ENCODE measurements around the gene TGFBR2. TPM values are rescaled to one million over a fixed set of nuclear protein-coding genes. Genes with fewer than 3 reads are reported as not detected.
A peak's percentile ranks its signal among the peaks of the same experiment; 100 is the strongest.

Gene TGFBR2
- total and polyA plus RNA-seq, 4 donors: 13.9 to 61.2 (median 33.7) TPM

GRCh38 chr3:30609930-30610701 is 3.7 kb downstream of the TGFBR2 start:
- H3K36me3 ChIP-seq (ENCODE audit: control insufficient read depth in 4 of 4, insufficient read depth in 3 of 4, low read depth in 1 of 4, low read length in 3 of 4): no peaks in the 10 kb centered on the region
- H3K27me3 ChIP-seq (ENCODE audit: control insufficient read depth in 4 of 4, insufficient read depth in 4 of 4, low read length in 3 of 4): no peaks in the 10 kb centered on the region
- peak overlapping the region in 1 of 2 donors; percentile 4 for H3K9ac ChIP-seq (ENCODE audit: low read depth in 1 of 2, low read length in 2 of 2)
- TF ChIP-seq SP1 (IDR thresholded peaks at IDR 0.05) (no peak), EGR1 (IDR thresholded peaks at IDR 0.05; ENCODE audit: low read depth in 2 of 2) (no peak), RXRA (IDR thresholded peaks at IDR 0.05) (no peak)
- TF ChIP-seq, protein P1, sequence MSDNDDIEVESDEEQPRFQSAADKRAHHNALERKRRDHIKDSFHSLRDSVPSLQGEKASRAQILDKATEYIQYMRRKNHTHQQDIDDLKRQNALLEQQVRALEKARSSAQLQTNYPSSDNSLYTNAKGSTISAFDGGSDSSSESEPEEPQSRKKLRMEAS (IDR thresholded peaks at IDR 0.05): no peak
- no peak for DNase-seq (ENCODE audit: low spot score)
- no peak overlapping the region for H3K4me3 ChIP-seq (ENCODE audit: low read depth in 1 of 3, low read length in 3 of 3)
- H3K9me3 ChIP-seq (ENCODE audit: control insufficient read depth in 4 of 4, low read length in 3 of 4): no peaks in the 10 kb centered on the region
- 83% methylated on average over 4 of the region's 4 CpGs for WGBS
- peaks cover 0 to 28% (median 7%) of the 10 kb centered on the region in 4 donors for H3K4me1 ChIP-seq (ENCODE audit: control insufficient read depth in 4 of 4, insufficient read depth in 4 of 4, low read length in 3 of 4)
- peak overlapping the region in 1 of 2 donors; percentile 9 for H3K27ac ChIP-seq (ENCODE audit: low read depth in 1 of 2, low read length in 2 of 2)

DNA sequence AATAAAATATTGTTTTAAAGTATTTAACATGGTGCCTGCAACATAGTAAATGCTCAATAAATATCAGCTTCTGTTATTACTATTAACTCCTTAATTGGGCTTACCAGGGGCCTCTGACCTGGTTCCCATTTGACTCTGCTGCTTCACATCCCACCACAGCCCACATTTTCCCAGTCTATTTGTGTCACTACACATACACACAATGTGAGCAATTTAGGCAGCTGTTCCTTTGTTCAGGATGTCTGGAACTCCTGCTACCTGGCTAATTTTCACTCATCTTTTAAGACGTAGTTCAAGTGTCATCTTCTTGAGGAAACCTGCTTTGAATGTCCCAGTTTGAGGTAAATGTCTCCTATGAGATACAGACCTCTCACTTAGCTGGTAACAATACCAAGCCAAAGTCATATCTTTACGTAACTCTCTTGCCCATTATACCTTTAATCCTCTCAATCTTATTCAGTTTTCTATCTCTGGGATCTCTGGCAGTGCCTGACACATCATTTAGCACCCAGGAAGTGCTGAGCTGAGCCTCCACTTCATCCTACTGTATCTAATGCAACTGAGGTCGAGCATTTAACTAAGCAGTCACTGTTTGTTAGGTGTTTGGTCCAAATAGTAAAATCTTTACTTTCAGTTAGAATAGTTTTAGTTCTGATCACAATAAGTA is 4.4 kb downstream of the TGFBR2 start:
- no peaks in the 10 kb centered on the region for H3K36me3 ChIP-seq (ENCODE audit: control insufficient read depth in 4 of 4, insufficient read depth in 3 of 4, low read depth in 1 of 4, low read length in 3 of 4)
- no peak for DNase-seq (ENCODE audit: low spot score)
- H3K9me3 ChIP-seq (ENCODE audit: control insufficient read depth in 4 of 4, low read length in 3 of 4): no peaks in the 10 kb centered on the region
- no peak overlapping the region for H3K9ac ChIP-seq (ENCODE audit: low read depth in 1 of 2, low read length in 2 of 2)
- H3K4me1 ChIP-seq (ENCODE audit: control insufficient read depth in 4 of 4, insufficient read depth in 4 of 4, low read length in 3 of 4): peaks cover 2 to 23% (median 6%) of the 10 kb centered on the region in 4 donors
- 80% methylated on average over 3 of the region's 3 CpGs for WGBS
- H3K27ac ChIP-seq (ENCODE audit: low read depth in 1 of 2, low read length in 2 of 2): no peak overlapping the region
- H3K27me3 ChIP-seq (ENCODE audit: control insufficient read depth in 4 of 4, insufficient read depth in 4 of 4, low read length in 3 of 4): no peaks in the 10 kb centered on the region
- no peak for TF ChIP-seq ATF3 (IDR thresholded peaks at IDR 0.05)
- TF ChIP-seq HNF4G (IDR thresholded peaks at IDR 0.05): no peak
- TF ChIP-seq REST (IDR thresholded peaks at IDR 0.05): no peak
- TF ChIP-seq YY1 (IDR thresholded peaks at IDR 0.05): no peak
- no peak for TF ChIP-seq JUND (IDR thresholded peaks at IDR 0.05)
- TF ChIP-seq NR2F2 (IDR thresholded peaks at IDR 0.05): no peak
- no peak for TF ChIP-seq EGR1 (IDR thresholded peaks at IDR 0.05; ENCODE audit: low read depth in 2 of 2)
- TF ChIP-seq, protein P1 (IDR thresholded peaks at IDR 0.05): no peak
- no peak for TF ChIP-seq SP1 (IDR thresholded peaks at IDR 0.05)
- no peak for TF ChIP-seq RXRA (IDR thresholded peaks at IDR 0.05)
- TF ChIP-seq FOXA2 (IDR thresholded peaks at IDR 0.05): no peak
- TF ChIP-seq TAF1 (conservative IDR thresholded peaks at IDR 0.05): no peak
- TF ChIP-seq, protein P2, sequence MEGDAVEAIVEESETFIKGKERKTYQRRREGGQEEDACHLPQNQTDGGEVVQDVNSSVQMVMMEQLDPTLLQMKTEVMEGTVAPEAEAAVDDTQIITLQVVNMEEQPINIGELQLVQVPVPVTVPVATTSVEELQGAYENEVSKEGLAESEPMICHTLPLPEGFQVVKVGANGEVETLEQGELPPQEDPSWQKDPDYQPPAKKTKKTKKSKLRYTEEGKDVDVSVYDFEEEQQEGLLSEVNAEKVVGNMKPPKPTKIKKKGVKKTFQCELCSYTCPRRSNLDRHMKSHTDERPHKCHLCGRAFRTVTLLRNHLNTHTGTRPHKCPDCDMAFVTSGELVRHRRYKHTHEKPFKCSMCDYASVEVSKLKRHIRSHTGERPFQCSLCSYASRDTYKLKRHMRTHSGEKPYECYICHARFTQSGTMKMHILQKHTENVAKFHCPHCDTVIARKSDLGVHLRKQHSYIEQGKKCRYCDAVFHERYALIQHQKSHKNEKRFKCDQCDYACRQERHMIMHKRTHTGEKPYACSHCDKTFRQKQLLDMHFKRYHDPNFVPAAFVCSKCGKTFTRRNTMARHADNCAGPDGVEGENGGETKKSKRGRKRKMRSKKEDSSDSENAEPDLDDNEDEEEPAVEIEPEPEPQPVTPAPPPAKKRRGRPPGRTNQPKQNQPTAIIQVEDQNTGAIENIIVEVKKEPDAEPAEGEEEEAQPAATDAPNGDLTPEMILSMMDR (IDR thresholded peaks at IDR 0.05; ENCODE audit: low read depth, low read length, missing input control): no peak
- no peak for TF ChIP-seq HNF4A (conservative IDR thresholded peaks at IDR 0.05)
- no peak for TF ChIP-seq RAD21 (IDR thresholded peaks at IDR 0.05)
- TF ChIP-seq GABPA (IDR thresholded peaks at IDR 0.05 in 1 of 2, conservative IDR thresholded peaks at IDR 0.05 in 1 of 2): no peak
- TF ChIP-seq, protein P3, sequence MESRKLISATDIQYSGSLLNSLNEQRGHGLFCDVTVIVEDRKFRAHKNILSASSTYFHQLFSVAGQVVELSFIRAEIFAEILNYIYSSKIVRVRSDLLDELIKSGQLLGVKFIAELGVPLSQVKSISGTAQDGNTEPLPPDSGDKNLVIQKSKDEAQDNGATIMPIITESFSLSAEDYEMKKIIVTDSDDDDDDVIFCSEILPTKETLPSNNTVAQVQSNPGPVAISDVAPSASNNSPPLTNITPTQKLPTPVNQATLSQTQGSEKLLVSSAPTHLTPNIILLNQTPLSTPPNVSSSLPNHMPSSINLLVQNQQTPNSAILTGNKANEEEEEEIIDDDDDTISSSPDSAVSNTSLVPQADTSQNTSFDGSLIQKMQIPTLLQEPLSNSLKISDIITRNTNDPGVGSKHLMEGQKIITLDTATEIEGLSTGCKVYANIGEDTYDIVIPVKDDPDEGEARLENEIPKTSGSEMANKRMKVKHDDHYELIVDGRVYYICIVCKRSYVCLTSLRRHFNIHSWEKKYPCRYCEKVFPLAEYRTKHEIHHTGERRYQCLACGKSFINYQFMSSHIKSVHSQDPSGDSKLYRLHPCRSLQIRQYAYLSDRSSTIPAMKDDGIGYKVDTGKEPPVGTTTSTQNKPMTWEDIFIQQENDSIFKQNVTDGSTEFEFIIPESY (IDR thresholded peaks at IDR 0.05): no peak
- TF ChIP-seq FOXA1 (IDR thresholded peaks at IDR 0.05): no peak
- H3K4me3 ChIP-seq (ENCODE audit: low read depth in 1 of 3, low read length in 3 of 3): no peak overlapping the region
